GM19467 (cell line): ENCODE data around the gene B3GLCT.
"Not testable (repeated sequence)": the region's sequence is repeated elsewhere in the genome, so short reads cannot be mapped to it uniquely, and the experiment has no call there.

Source experiments
- ATAC-seq: cut with Tn5 transposase; IDR thresholded peaks from one replicate; pipeline ENCODE4 v1.9.1; 2021; ENCODE audit warnings: mild to moderate bottlenecking, moderate library complexity; ENCODE audit not compliant: unreplicated experiment

The B3GLCT gene

DNA sequence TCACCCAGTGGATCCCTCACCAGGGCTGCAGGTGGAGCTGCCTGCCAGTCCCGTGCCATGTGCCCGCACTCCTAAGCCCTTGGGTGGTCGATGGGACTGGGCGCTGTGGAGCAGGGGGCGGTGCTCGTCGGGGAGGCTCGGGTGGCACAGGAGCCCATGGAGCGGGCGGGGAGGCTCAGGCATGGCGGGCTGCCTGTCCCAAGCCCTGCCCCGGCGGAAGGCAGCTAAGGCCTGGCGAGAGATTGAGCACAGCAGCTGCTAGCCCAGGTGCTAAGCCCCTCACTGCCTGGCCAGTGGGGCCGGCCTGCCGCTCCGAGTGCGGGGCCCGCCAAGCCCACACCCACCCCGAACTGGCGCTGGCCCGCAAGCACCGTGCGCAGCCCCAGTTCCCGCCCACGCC lies 16.8 kb upstream of the B3GLCT start:
- ATAC-seq: no peak

DNA sequence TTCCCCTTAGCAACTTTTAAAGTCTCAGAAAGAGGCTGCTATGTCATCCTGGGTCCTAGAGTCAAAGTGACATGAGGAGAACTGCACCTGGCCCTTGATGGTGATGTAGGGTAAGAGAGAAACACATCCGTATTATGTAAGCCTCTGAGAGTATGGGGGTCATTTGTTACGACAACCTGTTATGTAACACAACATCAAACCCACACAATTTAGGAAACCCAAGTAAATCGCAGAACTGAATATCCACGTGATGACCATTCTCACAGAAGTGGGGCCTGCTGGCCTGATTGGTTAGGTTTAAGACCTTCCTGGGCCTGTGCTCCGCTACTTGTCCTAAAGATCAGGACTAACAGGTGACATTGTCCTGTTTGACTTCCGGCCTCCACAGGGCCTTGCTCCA lies 15.3 kb upstream of the B3GLCT start:
- ATAC-seq: no peak

DNA sequence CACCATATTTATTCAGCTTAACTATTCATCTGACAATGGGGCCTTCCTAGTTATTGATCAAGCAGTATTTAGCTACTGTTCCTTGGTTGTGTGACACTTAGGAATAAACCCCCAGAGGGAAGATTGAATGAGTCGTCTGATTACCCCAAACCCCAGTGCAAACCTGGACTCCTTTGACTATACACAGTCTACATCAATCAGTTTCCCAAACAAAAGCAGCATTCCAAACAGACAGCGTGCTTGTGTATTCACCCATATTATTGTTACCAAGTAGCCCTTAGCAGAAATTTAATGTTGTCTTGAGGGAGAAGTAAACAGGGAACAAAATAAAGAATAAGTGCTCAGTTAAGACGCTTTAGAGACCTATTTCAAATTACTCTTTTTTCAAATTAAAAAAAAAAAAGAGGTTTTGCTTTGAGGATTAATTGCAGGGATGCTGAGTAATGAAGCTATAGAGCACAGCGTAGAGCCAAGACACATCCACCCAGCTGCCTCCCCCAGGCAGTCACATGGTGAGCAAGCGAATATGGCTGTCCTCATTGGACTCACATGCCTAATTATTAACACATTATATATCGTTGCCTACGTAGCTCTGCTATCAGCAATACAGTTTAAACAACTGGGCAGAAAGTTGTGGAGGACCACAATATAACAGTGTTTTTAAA lies 14.7 kb upstream of the B3GLCT start:
- ATAC-seq: no peak

DNA sequence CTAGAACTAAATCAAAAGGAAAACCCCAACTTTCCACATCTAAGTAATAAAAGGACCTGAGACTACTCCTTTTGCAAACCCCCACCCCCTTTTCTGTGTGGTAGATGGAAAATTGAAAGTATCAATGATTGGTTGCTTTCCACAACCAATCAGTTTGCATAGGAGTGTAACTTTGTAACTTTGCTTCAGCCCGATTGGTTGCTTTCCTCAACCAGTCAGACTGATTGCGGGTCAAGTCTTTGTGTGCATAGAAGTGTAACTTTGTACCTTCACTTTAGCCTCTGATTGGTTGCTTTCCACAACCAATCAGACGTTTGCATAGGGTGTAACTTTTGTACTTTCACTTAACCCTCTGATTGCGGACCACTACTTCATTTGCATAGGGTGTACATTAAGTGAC lies 8.0 kb upstream of the B3GLCT start:
- no peak for ATAC-seq

DNA sequence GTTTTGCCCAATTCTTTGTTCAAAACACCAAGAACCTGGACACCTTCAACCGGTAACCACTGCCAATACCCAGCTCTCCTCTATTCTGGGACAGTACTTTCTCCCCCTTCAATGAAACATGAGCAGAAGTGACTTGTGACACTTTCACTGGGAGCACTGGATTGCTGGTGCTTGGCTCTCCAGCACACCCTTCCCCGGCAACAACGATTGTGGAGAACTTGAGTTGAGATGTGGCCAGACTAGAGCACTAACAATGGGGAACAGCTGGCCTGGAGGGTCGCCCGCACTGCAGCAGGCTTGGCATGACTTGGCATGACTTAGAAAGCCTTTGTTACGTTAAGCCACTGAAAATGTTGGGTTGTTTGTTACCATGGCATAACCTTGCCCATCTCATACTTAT lies 7.5 kb upstream of the B3GLCT start:
- no peak for ATAC-seq

DNA sequence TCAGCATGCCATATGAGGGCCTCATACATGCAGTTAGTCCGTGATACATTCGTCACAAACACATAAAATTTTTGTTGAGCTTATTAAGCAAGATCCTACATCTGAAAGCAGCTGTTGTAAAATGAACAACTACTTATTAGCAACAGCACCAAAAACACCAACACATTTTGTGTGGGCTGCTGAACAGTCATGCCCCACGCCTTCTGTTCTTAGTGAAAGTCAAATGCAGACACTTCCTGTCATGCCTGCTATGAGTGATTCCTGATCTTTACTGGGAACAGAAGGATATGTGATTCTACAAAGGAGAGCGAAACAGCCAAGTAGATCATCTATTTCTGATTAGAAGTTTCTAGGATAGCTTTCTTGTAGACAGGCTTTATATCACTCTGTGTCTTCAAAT lies 4.2 kb upstream of the B3GLCT start:
- no peak for ATAC-seq

DNA sequence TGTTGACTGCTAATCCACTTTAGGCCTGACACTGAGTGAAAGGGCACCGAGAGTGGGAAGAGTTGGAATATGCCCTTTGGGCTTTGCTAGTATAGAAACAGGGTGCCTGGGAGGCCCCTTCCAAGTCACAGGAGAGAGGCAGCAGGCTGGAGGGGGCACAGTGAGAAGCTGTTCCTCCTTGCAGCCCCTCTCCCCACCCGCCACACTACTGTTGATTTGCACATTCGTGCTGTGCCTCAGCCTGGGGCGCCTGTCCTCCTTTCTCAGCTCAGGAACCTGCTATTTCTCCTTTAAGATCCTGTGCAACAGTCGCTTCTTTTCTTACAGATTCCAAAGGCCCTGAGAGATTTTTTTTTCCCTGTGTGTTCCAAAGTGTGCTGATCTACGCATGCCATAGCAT lies 2.8 kb upstream of the B3GLCT start:
- no peak for ATAC-seq

DNA sequence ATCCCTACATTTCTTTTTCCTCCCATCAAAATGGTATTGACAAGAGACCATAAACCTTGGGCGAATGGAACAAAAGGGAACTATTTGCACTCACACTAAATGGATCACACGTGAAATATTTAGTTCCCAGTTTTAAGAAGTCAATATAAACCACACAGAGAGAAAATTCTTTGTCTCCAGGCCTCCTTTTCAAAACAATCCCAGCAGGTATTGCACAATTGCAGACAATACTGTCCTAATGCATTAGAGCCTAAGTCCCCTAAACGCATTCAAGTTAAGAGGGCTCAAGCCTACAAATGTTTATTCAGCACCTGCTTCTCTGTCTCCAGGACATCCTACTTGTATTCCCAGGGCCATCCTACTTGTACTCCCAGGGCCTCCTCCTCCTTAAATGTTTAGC lies 1.3 kb upstream of the B3GLCT start:
- no peak for ATAC-seq

DNA sequence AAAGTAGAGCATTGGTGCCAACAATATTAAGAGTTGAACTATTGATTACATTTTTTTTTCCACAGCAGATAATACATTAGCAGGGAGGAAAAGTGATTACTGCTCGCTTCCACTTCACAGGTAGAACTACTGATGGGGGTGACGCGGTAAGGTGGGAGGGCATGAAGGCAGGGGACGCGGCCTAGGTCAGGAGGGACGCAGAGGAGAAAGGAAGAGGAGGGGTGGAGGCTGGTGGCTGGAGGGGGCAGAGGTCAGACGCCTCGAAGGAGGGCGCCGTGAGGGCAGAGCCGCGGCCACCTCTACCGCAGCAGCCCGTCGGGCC lies 287 bp upstream of the B3GLCT start:
- no peak for ATAC-seq

DNA sequence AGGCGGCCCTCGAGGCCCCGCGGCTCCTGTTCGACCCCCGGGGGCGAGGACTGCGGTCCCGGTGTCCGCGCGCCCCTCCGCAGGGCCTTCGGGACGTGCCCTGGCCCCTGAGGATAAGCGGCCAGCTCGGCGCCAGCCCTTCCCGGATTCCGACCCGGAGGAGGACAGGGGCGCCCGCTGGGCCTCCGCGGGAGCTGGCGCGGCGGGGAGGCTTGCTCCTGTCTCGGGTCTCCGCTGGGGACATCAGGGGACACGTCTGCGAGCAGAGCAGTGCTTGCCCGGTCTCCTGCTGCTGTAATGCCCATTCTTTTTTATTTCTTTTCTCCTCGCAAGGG lies 829 bp downstream of the B3GLCT start:
- ATAC-seq: peak; percentile 16

DNA sequence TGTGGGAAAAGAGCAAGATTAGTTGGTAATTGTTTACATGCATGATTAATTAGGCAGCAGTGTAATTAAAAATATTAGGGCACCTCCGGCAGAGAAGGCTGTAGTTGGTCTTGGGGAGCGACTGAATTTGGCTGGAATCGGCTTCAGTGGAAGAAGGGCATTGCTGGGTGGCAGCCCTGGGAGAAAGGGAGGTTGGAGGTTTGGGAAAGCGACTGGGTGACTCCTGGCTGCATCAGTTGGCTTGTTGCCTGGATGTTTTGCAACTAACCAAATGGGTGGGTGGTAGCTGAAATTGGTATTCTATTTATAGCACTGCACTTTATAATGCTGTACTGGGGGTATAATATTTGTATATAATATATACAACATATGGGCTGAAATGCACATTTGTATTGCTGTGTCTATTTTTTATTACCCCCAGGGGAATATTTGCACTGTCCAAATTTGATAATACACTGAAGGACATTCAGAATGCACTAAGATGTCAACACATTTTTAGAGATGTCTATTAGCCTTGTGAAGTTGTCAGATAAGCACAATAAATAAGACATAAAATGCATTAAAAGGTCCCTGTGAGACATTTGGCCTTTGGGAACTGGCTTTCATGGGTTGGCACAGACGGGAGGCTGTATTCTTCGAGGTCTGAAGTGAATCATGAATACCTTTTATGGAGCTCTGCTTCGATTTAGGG lies 1.7 kb downstream of the B3GLCT start:
- no peak for ATAC-seq

DNA sequence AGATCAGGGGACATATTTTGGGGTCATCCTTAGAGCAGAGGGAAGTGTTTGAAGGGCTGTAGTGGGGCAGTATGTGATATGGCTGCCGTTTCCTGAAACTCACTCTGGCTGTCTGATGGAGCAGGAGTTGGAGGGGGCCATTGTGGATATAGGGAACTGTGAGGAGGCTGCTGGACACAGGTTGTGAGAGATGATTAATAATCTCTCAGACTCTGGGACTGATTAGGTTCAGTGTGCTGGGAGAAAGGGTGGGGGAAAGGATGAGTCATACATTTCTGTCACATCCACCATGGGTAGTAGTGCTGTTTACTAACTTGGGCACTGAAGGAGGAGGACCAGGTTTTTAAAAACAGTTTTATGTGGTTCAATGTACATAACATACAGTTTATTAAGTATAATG lies 4.8 kb downstream of the B3GLCT start:
- ATAC-seq: no peak

DNA sequence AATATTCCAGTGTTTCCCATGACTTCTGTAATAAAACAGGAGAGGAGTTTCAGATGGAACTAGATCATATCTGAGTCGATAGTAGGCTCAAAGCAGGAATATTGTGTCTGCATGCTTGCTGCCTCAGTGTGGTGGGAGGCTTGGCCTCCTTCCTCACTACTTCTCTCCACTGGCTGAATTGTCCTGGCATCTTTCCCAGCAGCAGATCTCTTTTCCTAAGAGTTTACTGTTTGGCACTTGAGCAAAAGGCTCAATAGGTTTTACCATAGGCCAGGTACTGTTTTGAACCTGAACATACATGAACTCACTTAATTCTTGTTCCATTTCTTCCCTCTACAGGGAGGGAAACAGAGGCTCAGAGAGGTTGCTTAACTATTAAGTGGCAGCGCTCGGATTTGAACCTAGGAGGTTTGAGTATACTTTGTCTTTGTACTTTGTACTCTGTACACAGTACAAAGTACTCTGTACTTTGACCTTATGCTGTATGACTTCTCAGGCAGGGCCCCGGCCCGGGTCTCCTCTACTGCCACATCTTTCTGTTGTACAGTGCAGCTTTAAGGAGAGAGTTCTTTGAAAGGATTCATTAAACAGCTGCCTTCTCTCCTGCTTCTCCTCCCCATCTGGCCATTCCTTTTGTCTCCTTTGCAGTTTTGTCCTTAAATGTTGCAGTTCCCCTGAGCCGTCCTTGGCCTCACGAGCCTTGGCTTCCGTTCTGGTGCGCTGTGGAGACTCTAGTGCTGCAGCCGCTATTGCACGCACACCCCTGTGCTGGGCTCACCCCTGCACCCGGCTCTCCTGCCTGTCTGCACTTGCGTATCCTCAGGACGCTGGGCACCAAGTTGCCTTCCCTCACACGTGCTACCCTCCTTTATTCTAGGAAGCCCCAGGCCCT lies 8.1 kb downstream of the B3GLCT start:
- no peak for ATAC-seq

DNA sequence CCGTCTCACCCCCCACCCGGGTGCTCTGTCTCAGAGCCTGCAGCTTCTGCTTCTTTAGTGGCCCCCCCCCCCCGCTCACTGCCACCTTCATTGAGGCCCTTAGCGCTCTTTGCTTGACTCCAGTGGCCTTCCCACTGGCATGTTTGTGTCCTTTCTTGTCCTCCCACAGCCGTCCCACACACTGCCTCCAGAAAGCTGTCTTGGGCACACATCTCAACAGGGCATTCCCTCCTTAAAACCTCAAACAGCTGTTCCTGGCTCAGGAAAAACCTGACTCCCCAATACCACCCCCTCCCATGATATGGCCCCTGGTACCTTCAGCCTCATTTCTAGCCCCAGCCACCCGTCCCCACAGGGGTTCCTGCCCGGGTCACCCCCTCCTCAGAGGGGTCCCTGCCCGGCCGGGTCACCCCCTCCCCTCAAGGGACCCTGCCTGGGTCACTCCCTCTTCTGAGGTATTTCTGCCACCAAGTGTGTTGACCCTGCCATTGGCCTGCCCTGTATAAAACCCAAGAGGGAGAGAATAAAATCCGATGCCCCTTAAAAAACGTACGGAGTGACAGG lies 8.9 kb downstream of the B3GLCT start:
- no peak for ATAC-seq

DNA sequence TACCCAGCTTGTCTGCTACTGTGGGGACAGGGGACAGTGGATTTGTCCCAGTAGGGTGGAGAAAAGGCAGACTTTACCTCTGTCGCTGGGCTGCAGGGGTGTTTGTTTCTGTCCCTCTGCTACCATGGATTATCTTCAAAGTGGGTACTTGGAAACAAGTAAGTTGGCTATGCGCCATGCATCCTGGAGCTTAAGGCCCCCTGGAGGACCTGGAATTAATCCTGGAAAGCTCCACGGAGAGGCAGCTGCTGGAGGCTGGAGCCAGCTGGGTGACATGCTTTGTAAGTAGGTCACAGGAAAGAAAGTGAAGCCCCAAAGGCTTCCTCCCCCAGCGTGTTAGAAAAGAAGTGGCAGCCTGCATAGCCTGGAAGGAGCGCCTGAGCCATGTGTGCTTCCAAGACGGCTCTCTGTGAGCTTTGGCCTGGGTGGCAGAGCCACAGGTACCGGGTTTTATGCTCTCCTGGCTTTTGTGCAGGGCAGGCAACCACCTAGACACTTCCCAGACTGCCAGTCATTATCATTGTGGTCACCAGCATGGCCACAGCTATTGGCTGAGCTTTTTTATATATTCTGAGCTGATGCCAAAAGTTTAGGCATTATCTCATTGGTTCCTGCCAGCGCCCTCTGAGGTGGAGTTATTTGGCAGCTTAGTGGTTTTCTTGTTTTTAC lies 9.5 kb downstream of the B3GLCT start:
- ATAC-seq: no peak

DNA sequence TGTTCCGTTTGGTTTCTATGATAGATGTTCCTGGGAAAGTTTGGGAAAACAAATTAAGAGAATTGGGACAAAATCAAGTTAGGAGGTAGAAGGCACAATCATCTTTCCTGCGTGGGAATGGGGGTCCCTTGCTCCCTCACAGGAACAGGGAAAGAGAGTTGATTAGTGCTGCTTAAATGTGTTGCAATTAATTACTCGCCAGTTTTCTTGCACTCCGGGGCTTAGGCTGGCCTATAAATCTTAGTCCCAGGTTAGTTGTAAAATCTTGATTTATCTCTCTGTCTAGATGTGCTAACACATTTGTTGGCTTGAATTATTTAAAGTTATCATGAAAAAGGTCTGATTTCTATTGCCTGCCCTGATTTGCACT lies 10.1 kb downstream of the B3GLCT start:
- no peak for ATAC-seq

DNA sequence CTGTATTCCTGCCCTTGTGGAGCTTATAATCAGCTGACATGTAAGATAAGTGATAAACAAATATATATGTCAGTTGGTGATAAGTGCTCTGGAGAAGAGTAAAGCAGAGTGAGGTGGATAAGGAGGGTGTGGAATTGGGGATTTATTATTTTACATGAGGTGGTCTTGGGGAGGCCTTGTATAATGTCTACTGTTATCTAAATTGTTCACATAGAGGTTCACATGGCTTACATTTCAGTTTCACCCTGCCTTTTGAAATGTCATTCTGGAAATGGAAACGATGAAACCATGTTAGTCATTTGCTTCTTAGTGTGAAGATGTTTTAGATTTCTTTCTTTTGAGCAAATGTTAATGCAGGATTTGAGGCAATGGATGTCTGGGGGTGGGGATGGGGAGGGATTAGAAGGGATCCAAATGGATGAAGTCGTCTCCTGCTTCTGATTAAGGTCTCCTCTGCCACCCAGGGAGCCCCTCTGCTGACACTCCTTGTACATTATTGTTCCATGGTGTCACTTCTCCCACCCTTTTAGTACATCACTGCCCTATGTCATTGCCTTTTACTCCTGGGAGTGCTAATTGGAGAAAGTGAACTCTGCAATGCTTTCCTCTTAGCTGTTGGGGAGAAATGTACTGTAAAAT lies 14.0 kb downstream of the B3GLCT start:
- no peak for ATAC-seq

DNA sequence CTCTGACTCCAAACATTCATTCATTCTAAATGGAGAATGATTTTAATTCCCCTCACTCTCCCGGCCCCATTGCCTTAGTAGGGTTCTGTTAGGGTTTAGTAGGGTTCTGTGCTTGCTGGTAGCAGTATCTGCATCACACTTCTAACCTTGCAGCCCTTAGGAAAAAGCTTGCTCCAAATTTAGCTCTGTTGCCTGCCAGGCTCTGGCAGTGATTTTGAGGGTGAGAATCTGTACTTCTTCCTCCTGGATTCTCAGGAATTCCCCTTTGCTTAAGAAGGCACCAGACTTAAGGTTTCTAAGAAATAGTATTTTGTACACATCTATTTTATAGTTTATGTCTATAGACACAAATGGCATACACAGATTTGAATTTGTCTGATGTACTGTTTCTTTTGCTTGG lies 14.7 kb downstream of the B3GLCT start:
- ATAC-seq: no peak

DNA sequence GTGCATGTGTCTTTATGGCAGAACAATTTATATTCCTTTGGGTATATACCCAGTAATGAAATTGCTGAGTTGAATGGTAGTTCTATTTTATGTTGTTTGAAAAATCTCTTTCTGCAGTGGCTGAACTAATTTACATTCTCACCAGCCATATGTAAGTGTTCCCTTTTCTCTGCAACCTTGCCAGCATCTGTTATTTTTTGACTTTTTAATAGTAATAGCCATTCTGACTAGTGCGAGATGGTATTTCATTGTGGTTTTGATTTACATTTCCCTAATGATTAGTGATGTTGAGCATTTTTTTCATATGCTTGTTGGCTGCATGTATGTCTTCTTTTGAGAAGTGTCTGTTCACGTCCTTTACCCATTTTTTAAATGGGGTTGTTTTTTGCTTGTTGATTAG lies 17.1 kb downstream of the B3GLCT start:
- ATAC-seq: not testable (repeated sequence)

DNA sequence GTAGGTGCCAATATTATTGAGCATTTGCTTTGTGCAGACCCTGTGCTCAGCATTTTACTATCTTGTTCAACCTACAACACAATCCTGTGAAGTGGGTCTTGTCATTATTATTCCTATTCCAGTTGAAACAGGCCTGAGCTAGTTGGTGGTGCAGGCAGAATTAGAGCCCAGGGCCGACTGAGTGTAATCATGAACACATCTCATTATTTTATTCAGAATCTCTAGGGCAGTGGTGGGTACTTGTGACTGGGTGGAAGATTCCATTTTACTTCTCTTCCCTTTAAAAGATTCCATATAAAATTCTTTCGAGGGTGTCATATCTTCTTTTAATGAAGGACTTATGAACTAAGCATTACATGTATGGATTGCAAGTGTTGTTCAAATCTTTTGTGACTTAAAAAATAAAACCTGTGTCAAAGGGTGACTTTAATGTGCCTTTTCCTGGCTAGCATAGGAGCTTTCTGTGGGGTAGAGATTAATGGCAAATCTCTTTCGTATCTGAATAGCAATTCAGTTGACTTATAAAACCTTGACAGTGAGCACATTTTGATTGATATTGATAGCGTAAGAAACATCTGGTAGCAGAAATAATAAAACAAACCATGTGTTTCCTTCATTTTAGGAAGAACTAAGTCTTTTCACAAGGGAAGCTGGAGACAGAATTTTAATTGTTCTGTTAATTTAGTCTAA lies 20.3 kb downstream of the B3GLCT start:
- ATAC-seq: no peak
